Stimulated activated CD4-positive, alpha-beta T cell treated with anti-CD3 and anti-CD28 coated beads, Interleukin-12 subunit alpha, Interleukin-12 subunit beta, amount 100 ng/mL, for 24 hours (primary cell): ENCODE results near the gene HTT.

Experiments
- DNase-seq, 2 experiments: peaks; one replicate each; pipeline ENCODE4 v3.0.0-alpha.2; 2020; ENCODE audit warnings: low read depth in 2 of 2

The HTT gene

GRCh38 chr4:3074078-3074845, at the start of gene HTT, which contains the start of gene HTT-AS:
HTT (plus strand) TSS chr4:3074681; CDS start chr4:3074826, 145 bp downstream.
HTT-AS (minus strand) TSS chr4:3074538.
- peak; percentile 97 to 98 for DNase-seq

- DNase-seq: no peak
These were observed 48.6 kb upstream of the HTT start for GRCh38 chr4:3025881-3026280.

GRCh38 chr4:3026540-3026939, 47.9 kb upstream of the HTT start:
- no peak for DNase-seq

- no peak for DNase-seq
These were observed 45.0 kb upstream of the HTT start for GRCh38 chr4:3029464-3029863.

GRCh38 chr4:3030566-3031356, 43.7 kb upstream of the HTT start:
- no peak for DNase-seq

GRCh38 chr4:3031357-3032082, 43.0 kb upstream of the HTT start:
- DNase-seq: no peak

- no peak for DNase-seq
These were observed 40.2 kb upstream of the HTT start for GRCh38 chr4:3034231-3034630.

- no peak for DNase-seq
These were observed 39.2 kb upstream of the HTT start for GRCh38 chr4:3035249-3035648.

GRCh38 chr4:3035674-3036073, 38.8 kb upstream of the HTT start:
- no peak for DNase-seq

- no peak for DNase-seq
These were observed 38.1 kb upstream of the HTT start for GRCh38 chr4:3036131-3036952.

- DNase-seq: no peak
These were observed 36.5 kb upstream of the HTT start for GRCh38 chr4:3037957-3038461.

- no peak for DNase-seq
These were observed 34.6 kb upstream of the HTT start for GRCh38 chr4:3039706-3040366.

GRCh38 chr4:3040452-3041191, 33.9 kb upstream of the HTT start:
- no peak for DNase-seq

GRCh38 chr4:3041192-3042142, 33.0 kb upstream of the HTT start:
- peak in 1 of 2 experiments; percentile 21 for DNase-seq

- DNase-seq: no peak
These were observed 32.3 kb upstream of the HTT start for GRCh38 chr4:3042226-3042625.

GRCh38 chr4:3043282-3044020, 31.0 kb upstream of the HTT start:
- DNase-seq: no peak

- peak; percentile 21 to 38 for DNase-seq
These were observed 29.3 kb upstream of the HTT start for GRCh38 chr4:3044870-3045819.
